ENCODE data around the gene SMYD3.

GRCh38 chr1:246258250-246258649, 248.8 kb downstream of the SMYD3 start:
- no peak for TF ChIP-seq SUZ12 (IDR thresholded peaks at IDR 0.05; ENCODE audit: extremely low read depth, insufficient read depth, insufficient read length)
- no peak for TF ChIP-seq ZNF274 (IDR thresholded peaks at IDR 0.05; ENCODE audit: low read depth, low read length)
- TF ChIP-seq YY1 (IDR thresholded peaks at IDR 0.05; ENCODE audit: insufficient read depth, insufficient read length) = no peak
